GM12872 (cell line): ENCODE results near the gene ERC2.

Experiments
- CTCF ChIP-seq: IDR thresholded peaks from 3 replicates; pipeline ENCODE4 v1.5.1; 2011; ENCODE audit warnings: low read depth, mild to moderate bottlenecking, low read length, moderate library complexity; ENCODE audit not compliant: insufficient read depth

The ERC2 gene

GRCh38 chr3:55708242-55708641, 760.0 kb downstream of the ERC2 start:
- no peak for TF ChIP-seq CTCF

- TF ChIP-seq CTCF: no peak
Observed at GRCh38 chr3:55704521-55704920, 763.7 kb downstream of the ERC2 start.

GRCh38 chr3:55702822-55703221, 765.4 kb downstream of the ERC2 start:
- no peak for TF ChIP-seq CTCF

GRCh38 chr3:55701997-55702396, 766.3 kb downstream of the ERC2 start:
- no peak for TF ChIP-seq CTCF

GRCh38 chr3:55698831-55699230, 769.4 kb downstream of the ERC2 start:
- no peak for TF ChIP-seq CTCF

- no peak for TF ChIP-seq CTCF
Observed at GRCh38 chr3:55697177-55697865, 770.9 kb downstream of the ERC2 start.

- TF ChIP-seq CTCF: no peak
Observed at GRCh38 chr3:55692957-55693558, 775.2 kb downstream of the ERC2 start.
